ENCODE data around the gene SIT1.

Gene SIT1

DNA sequence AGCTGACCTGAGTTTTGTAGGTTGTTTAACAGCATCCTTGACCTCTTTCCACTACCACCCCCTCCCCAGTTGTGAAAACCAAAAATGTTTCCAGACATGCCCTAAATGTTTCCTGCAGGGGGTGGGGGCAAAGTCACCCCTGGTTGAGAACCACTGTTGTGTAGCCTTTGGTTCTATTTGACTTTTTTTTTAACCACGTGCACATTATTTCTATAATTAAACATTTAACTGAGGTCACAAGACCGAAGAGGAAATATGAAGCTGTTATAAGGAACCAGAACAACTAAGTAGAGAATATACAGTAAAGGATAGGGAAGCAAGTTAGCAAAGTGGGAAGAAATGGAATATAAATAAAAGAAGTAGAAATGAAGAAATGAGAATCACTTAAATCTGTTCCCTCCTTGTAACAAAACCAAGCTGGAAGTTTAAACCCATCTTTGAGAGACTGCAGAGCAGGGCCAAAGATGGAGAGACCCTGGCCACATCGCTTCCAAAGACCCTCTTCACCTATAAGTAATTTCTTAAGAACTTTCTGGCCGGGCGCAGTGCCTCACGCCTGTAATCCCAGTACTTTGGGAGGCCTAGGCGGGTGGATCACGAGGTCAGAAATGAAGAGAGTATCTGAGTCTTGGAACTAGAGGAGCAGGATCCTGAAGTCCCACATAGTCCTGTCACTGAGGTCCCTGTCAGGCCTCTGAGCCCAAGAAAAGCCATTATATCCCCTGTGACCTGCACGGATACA is 14.4 kb downstream of the SIT1 start:
- in situ Hi-C loops (cut with MboI; ENCODE audit: low pct_unique_long_range_greater_than_20kb, low sequenced_read_pairs, unreplicated experiment): no loop called here
- no peak for DNase-seq (ENCODE audit: low spot score)
- no peak for TF ChIP-seq CTCF (IDR thresholded peaks at IDR 0.05; ENCODE audit: extremely low read depth, insufficient read depth, missing control alignments)

DNA sequence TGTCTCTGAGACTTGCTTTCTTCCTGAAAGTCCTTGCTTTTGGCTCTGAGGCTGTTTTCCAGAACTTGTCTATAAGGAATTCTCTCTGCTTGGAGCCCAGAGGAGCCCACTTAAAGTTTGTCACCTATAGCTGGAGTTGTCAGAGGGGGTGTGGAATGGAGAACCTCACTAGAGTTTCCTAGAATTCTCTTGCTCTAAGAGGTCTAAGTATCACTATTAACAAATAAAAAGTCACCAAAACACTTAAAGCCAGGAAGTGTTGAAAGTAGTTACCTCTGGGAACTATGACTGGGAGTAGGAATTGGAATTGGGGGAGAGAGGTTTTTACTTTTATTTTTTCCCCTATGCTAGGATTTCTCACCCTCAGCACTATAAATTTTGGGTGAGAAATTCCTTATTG is 15.0 kb downstream of the SIT1 start:
- in situ Hi-C loops (cut with MboI; ENCODE audit: low pct_unique_long_range_greater_than_20kb, low sequenced_read_pairs, unreplicated experiment): no loop called here
- DNase-seq (ENCODE audit: low spot score): no peak
- no peak for TF ChIP-seq CTCF (IDR thresholded peaks at IDR 0.05; ENCODE audit: extremely low read depth, insufficient read depth, missing control alignments)

DNA sequence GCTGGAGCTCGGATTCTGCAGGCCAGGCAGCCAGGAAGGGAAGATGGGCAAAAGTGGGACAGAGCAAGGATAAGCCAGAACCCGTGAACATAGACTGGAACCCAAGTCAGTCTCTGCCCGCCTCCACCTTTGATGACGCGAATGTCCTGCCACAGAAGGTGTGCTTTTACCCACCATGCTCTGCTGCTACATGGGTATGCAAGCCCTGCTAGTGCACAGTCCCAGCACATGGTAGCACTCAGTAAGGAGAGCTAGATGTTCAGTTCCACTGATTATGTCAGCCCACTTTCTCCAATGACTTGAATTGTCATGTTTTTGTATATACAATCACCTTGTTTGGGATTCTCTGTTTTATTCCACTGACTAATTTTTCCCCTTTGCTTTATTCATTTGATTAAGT is 21.1 kb downstream of the SIT1 start:
- DNase-seq (ENCODE audit: low spot score): no peak
- in situ Hi-C loops (cut with MboI; ENCODE audit: low pct_unique_long_range_greater_than_20kb, low sequenced_read_pairs, unreplicated experiment): no loop called here
- no peak for TF ChIP-seq CTCF (IDR thresholded peaks at IDR 0.05; ENCODE audit: extremely low read depth, insufficient read depth, missing control alignments)

DNA sequence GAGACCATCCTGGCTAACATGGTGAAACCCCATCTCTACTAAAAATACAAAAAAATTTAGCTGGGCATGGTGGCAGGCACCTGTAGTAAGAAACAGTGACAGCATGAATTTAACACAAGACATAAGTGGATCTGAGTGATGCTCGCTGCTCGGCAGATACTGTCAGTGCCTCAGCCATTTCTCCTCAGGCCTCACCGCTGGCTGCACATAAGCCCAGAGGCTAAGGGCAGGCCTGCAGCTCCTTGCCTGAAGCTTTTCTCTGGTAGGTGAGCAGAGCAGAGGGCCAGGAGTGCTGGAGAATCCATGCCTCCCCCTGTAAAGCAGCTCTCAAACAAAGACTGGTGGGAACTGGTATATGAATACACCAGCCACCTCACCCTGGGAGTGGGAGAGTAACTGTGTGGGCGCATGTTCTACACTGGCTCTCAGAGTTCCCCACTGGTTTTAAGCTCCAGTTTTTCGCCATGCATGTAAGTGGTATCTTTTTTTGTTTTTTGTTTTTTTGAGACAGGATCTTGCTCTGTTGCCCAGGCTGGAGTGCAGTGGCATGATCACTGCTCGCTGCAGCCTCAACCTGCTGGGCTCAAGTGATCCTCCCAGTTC is 22.2 kb downstream of the SIT1 start:
- no peak for DNase-seq (ENCODE audit: low spot score)
- TF ChIP-seq CTCF (IDR thresholded peaks at IDR 0.05; ENCODE audit: extremely low read depth, insufficient read depth, missing control alignments): no peak
- in situ Hi-C loops (cut with MboI; ENCODE audit: low pct_unique_long_range_greater_than_20kb, low sequenced_read_pairs, unreplicated experiment): no loop called here

GRCh38 chr9:35627575-35627974 is 23.2 kb downstream of the SIT1 start:
- in situ Hi-C loops (cut with MboI; ENCODE audit: low pct_unique_long_range_greater_than_20kb, low sequenced_read_pairs, unreplicated experiment): no loop called here
- no peak for DNase-seq (ENCODE audit: low spot score)
- TF ChIP-seq CTCF (IDR thresholded peaks at IDR 0.05; ENCODE audit: extremely low read depth, insufficient read depth, missing control alignments): no peak

- no peak for DNase-seq (ENCODE audit: low spot score)
- TF ChIP-seq CTCF (IDR thresholded peaks at IDR 0.05; ENCODE audit: extremely low read depth, insufficient read depth, missing control alignments): no peak
- in situ Hi-C loops (cut with MboI; ENCODE audit: low pct_unique_long_range_greater_than_20kb, low sequenced_read_pairs, unreplicated experiment): no loop called here
Observed at GRCh38 chr9:35619800-35620158, 31.0 kb downstream of the SIT1 start.
